GM18517 (cell line): Measurements from ENCODE around the gene DEFB112.

Source experiments
- ATAC-seq: cut with Tn5 transposase; IDR thresholded peaks from one replicate; pipeline ENCODE4 v1.9.1; 2021; ENCODE audit warnings: mild to moderate bottlenecking, moderate library complexity; ENCODE audit not compliant: unreplicated experiment

DEFB112 gene

GRCh38 chr6:50003139-50003538, 46.6 kb downstream of the DEFB112 start:
- no peak for ATAC-seq

- ATAC-seq: no peak
These were observed 54.5 kb downstream of the DEFB112 start for GRCh38 chr6:49995278-49995677.
